Ascending aorta (tissue), 2 donors: ENCODE results near the gene SSRP1. TPM values are rescaled to one million over a fixed set of nuclear protein-coding genes. Genes with fewer than 3 reads are reported as not detected.

Source experiments
- DNase-seq, 2 donors: peaks; one replicate each; pipeline ENCODE4 v3.0.0-alpha.2; 2019; ENCODE audit warnings: low spot score in 2 of 2
- H3K27ac ChIP-seq, 2 donors: fragments of 200-600 bp; sonication (generic); one replicate each; pipeline ENCODE4 v1.5.1; 2016 to 2017; ENCODE audit warnings: mild to moderate bottlenecking in 1 of 2
- H3K27me3 ChIP-seq: fragments of 200-600 bp; sonication (generic); one replicate; pipeline ENCODE4 v1.5.1; 2017
- H3K36me3 ChIP-seq, 2 donors: fragments of 200-600 bp; sonication (generic); one replicate each; pipeline ENCODE4 v1.5.1; 2016
- H3K4me1 ChIP-seq, 2 donors: fragments of 200-600 bp; sonication (generic); one replicate each; pipeline ENCODE4 v1.5.1; 2016 to 2017; ENCODE audit warnings: mild to moderate bottlenecking in 1 of 2
- H3K4me3 ChIP-seq, 2 donors: fragments of 200-600 bp; sonication (generic); one replicate each; pipeline ENCODE4 v1.5.1; 2016 to 2017; ENCODE audit warnings: mild to moderate bottlenecking in 1 of 2
- H3K9me3 ChIP-seq, 2 donors: fragments of 200-600 bp; sonication (generic); one replicate each; pipeline ENCODE4 v1.5.1; 2016
- intact Hi-C: fragments of 100-400 bp; cut with DNase I; formaldehyde crosslinking; loops from one replicate; pipeline ENCODE4 v1.15.1; 2023
- total RNA-seq: library from RNA; depleted of rRNA; stranded (reverse); fragments of >200 nt; gene quantifications from one replicate; pipeline ENCODE4 v1.1.0, GENCODE V29; 2016
- TF ChIP-seq, protein P1 (sequence below), 3 experiments: fragments of 200-600 bp in 2 of 3; fragments of 450-650 bp in 1 of 3; sonication (generic) in 2 of 3; IDR thresholded peaks; one replicate each; pipeline ENCODE4 v1.5.1; 2016 to 2019; ENCODE audit warnings: antibody characterized with exemption in 3 of 3, mild to moderate bottlenecking in 1 of 3, moderate library complexity in 1 of 3

The SSRP1 gene
- total RNA-seq, 1 donor from 2014 or later: 110 TPM

- H3K27me3 ChIP-seq: no peaks in the 10 kb centered on the region
- no peaks in the 10 kb centered on the region for H3K4me1 ChIP-seq
- TF ChIP-seq, protein P1, sequence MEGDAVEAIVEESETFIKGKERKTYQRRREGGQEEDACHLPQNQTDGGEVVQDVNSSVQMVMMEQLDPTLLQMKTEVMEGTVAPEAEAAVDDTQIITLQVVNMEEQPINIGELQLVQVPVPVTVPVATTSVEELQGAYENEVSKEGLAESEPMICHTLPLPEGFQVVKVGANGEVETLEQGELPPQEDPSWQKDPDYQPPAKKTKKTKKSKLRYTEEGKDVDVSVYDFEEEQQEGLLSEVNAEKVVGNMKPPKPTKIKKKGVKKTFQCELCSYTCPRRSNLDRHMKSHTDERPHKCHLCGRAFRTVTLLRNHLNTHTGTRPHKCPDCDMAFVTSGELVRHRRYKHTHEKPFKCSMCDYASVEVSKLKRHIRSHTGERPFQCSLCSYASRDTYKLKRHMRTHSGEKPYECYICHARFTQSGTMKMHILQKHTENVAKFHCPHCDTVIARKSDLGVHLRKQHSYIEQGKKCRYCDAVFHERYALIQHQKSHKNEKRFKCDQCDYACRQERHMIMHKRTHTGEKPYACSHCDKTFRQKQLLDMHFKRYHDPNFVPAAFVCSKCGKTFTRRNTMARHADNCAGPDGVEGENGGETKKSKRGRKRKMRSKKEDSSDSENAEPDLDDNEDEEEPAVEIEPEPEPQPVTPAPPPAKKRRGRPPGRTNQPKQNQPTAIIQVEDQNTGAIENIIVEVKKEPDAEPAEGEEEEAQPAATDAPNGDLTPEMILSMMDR (IDR thresholded peaks at IDR 0.05): no peak
- no peaks in the 10 kb centered on the region for H3K9me3 ChIP-seq
- H3K36me3 ChIP-seq: no peaks in the 10 kb centered on the region
- intact Hi-C loops: no loop called here
- no peak for DNase-seq
- no peak overlapping the region for H3K27ac ChIP-seq
- H3K4me3 ChIP-seq: no peak overlapping the region
Measured at GRCh38 chr11:57370251-57370650, 34.6 kb upstream of the SSRP1 start.

- no peaks in the 10 kb centered on the region for H3K9me3 ChIP-seq
- DNase-seq: no peak
- no peaks in the 10 kb centered on the region for H3K4me1 ChIP-seq
- intact Hi-C loops: no loop called here
- no peak overlapping the region for H3K4me3 ChIP-seq
- H3K27ac ChIP-seq: no peak overlapping the region
- no peaks in the 10 kb centered on the region for H3K36me3 ChIP-seq
- TF ChIP-seq, protein P1 (IDR thresholded peaks at IDR 0.05): no peak
- H3K27me3 ChIP-seq: no peaks in the 10 kb centered on the region
Measured at GRCh38 chr11:57368845-57369232, 33.1 kb upstream of the SSRP1 start.

DNA sequence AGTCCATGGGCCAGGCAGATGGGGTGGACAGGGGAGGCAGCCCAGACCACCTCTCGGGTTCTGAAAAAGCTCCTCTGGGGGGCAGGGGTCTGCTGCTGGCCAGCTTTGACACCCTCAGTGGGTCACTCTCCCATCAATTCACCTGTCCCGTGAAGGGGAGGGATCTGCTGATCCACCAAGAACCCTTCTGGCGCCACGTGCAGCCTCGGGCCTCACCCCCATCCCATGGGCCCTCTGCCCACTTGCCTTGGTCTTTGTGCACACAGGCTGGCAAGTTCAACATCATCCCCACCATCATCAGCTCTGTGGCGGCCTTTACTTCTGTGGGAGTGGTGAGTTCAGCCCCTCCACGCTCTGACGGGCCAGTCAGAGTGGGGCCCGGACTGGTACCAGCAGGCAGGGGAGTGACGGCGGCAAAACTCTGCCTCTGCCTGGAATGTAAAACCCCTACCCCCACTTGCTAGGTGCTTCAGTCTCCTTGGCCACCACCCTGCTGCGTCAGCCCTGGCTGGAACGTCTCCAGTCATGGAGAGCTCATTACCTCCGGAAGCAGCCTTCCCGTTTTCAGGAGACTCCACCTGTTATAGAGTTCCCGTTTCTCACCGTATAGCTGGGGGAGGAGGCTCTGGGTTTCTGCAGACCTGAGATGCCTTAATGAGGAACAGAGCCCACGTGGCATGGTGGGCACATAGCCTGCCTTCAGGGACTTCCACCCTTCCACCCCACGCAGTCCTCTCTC is 32.6 kb upstream of the SSRP1 start:
- no peaks in the 10 kb centered on the region for H3K9me3 ChIP-seq
- no peaks in the 10 kb centered on the region for H3K4me1 ChIP-seq
- H3K4me3 ChIP-seq: no peak overlapping the region
- DNase-seq: no peak
- intact Hi-C loops: no loop called here
- H3K27ac ChIP-seq: no peak overlapping the region
- no peaks in the 10 kb centered on the region for H3K27me3 ChIP-seq
- H3K36me3 ChIP-seq: no peaks in the 10 kb centered on the region
- TF ChIP-seq, protein P1 (IDR thresholded peaks at IDR 0.05): no peak

DNA sequence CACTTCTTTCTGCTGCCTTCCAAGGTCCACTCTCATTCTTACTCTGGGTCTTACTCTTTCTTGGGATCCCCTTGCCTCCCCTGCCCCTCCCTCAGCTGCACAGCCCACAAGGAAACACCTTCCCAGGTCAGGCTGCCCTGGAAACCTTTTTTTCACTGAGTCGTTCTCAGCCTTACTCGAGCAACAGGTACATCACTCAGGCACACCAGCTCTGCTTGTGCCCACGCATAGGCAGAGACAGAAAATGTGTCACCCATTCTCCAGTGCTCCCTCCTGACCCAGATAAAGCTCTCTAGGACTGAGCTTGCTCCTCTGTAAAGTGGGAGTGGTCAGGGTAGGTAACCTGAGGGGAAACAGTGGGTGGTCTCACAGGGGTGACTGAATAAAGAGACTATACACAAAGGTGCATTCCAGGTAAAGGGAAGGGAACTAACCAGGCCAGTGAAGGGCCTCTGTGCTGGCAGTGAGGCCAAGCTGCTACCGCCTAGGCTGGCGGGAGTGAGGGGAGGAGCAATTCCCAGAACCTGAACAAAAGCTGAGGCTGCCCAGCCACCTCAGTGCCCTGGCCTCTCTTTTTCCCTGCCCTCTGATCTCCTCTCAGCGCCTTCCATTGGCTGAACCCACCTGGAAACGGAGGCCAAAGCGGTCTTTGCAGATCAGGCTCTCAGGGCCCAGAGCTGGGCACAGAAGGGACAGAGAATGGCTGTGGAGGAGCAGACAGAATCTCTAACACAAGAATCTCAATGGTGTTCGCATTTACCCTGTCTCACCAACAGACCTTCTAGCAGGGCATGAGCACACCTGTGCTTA is 29.4 kb upstream of the SSRP1 start:
- Histone ChIP-seq H3K4me3 (no peak overlapping the region), H3K36me3 (no peaks in the 10 kb centered on the region), H3K27ac (no peak overlapping the region), H3K9me3 (no peaks in the 10 kb centered on the region), H3K4me1 (no peaks in the 10 kb centered on the region), H3K27me3 (no peaks in the 10 kb centered on the region)
- TF ChIP-seq, protein P1 (IDR thresholded peaks at IDR 0.05): no peak
- DNase-seq: no peak
- intact Hi-C loops: no loop called here

DNA sequence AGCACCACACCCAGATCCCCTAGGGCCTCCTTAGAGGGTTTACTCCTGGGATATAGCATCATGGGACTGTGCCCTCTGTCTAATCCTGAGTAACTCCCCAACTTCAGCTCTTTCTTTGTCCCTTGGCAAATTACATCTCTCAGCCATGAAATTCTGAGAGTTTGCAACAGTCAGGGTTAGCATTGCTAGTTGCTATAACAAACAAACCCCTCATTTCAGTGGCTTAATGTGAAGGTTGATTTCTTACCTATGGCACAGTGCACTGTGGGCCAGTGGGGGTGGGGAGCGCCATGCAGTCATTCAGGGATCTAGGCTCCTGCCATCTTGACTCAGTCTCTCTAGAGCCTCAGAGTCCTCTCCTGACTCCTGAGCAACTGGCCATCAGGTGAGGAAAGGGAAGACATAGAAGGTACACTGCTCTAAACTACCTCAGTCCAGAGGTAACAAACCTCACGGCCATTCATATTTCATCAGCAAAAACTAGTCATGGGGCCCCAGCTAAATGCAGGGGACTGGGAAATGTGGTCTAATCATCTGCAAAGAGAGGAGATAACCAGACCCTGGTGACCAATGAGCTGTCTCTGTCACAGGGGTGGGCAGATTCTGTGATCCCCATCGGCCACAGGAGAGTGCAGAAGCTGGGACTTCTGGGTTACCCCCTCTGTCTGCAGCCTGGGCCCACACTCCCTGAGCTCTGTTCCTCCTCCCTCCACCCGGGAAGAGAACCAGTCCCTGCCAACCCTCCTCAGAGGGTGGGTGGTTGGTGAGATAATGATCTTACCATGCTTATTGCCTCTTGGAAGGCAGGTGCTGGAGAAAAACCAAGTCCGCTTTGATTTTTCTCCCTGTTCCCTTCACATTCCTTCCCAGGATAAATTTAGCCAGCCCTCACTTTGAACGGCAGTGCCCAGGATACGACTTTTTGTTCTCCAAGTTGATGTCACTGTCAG is 27.7 kb upstream of the SSRP1 start:
- no peak for DNase-seq
- TF ChIP-seq, protein P1 (IDR thresholded peaks at IDR 0.05): no peak

More for the DNA sequence above, 27.7 kb upstream of the SSRP1 start:
- H3K4me3 ChIP-seq: no peak overlapping the region
- intact Hi-C loops: no loop called here
- H3K36me3 ChIP-seq: no peaks in the 10 kb centered on the region
- no peaks in the 10 kb centered on the region for H3K27me3 ChIP-seq
- no peaks in the 10 kb centered on the region for H3K4me1 ChIP-seq
- H3K9me3 ChIP-seq: no peaks in the 10 kb centered on the region
- H3K27ac ChIP-seq: no peak overlapping the region
